Endothelial cell of umbilical vein (primary cell): Measurements from ENCODE around the gene ZC3HAV1. TPM values are rescaled to one million over a fixed set of nuclear protein-coding genes. Genes with fewer than 3 reads are reported as not detected.

Experiments
- BruUV-seq: library from RNA; stranded (reverse); fragments of 400-500 nt; replicated peaks from 2 replicates; lab custom pipeline; 2021; lab: Mats Ljungman, UMichigan
- CTCF ChIA-PET: fragments of 300-600, 350-600 bp; sonication (Branson Sonifier 250); formaldehyde crosslinking; loops from one replicate; lab custom pipeline; 2021; ENCODE audit warnings: antibody characterized with exemption, inconsistent platforms; lab: Charles Lee
- POLR2A ChIA-PET: fragments of 300-600, 350-600 bp; sonication (Branson Sonifier 250); formaldehyde crosslinking; loops from one replicate; lab custom pipeline; 2021; ENCODE audit warnings: antibody characterized with exemption, inconsistent platforms; lab: Charles Lee
- DNase-seq: peaks from one replicate; pipeline ENCODE4 v3.0.0-alpha.2; 2011; ENCODE audit warnings: low read depth, low spot score
- FAIRE-seq: peaks from 2 replicates; lab custom pipeline; 2011; peaks lifted over from hg19 to GRCh38; lab: Jason Lieb, UNC
- H2AFZ ChIP-seq: 2 replicates; pipeline ENCODE4 v1.6.0; 2012; ENCODE audit warnings: low read depth, low read length, control low read depth, inconsistent platforms
- H3K27ac ChIP-seq: 2 replicates; pipeline ENCODE4 v1.5.1; 2011; ENCODE audit warnings: low read depth, mild to moderate bottlenecking, control low read depth, low read length, moderate library complexity; ENCODE audit not compliant: insufficient read depth
- H3K27me3 ChIP-seq, 2 experiments: 2 replicates each; pipeline versions ENCODE4 v1.6.0 to v1.6.1; 2011; ENCODE audit warnings: low read length in 2 of 2, mixed read lengths in 1 of 2; ENCODE audit not compliant: control insufficient read depth in 2 of 2, insufficient read depth in 2 of 2
- H3K36me3 ChIP-seq, 2 experiments: 2 replicates in 1 of 2; 3 replicates in 1 of 2; pipeline ENCODE4 v1.5.1; 2011; ENCODE audit warnings: low read length in 2 of 2, mild to moderate bottlenecking in 1 of 2, moderate library complexity in 1 of 2; ENCODE audit not compliant: control insufficient read depth in 2 of 2, insufficient read depth in 2 of 2; ENCODE audit errors: extremely low read depth in 1 of 2
- H3K4me1 ChIP-seq: 3 replicates; pipeline ENCODE4 v1.5.1; 2011; ENCODE audit warnings: mild to moderate bottlenecking, low read length; ENCODE audit not compliant: control insufficient read depth, insufficient read depth; ENCODE audit errors: extremely low read depth
- H3K4me2 ChIP-seq: 2 replicates; pipeline ENCODE4 v1.6.1; 2011; ENCODE audit warnings: low read length, control low read depth, mixed read lengths; ENCODE audit not compliant: insufficient read depth
- H3K4me3 ChIP-seq, 3 experiments: fragments of 200-600 bp in 1 of 3; sonication (generic), shearing (Covaris generic) in 1 of 3; replicated peaks in 1 of 3; 2 replicates each; pipeline ENCODE4 v1.5.1; 2011 to 2016; ENCODE audit warnings: control low read depth in 3 of 3, low read length in 3 of 3, mild to moderate bottlenecking in 2 of 3, inconsistent platforms in 1 of 3, low read depth in 1 of 3, moderate library complexity in 1 of 3; ENCODE audit not compliant: insufficient read depth in 1 of 3
- H3K79me2 ChIP-seq: 2 replicates; pipeline ENCODE4 v1.6.0; 2012; ENCODE audit warnings: low read length, inconsistent platforms; ENCODE audit not compliant: control insufficient read depth, insufficient read depth
- H3K9ac ChIP-seq: replicated peaks from 2 replicates; pipeline ENCODE3; 2011; ENCODE audit warnings: low read length, control low read depth; ENCODE audit not compliant: insufficient read depth; ENCODE audit errors: extremely low read depth
- H3K9me1 ChIP-seq: replicated peaks from 3 replicates; pipeline ENCODE4 v1.6.0; 2011; ENCODE audit warnings: mild to moderate bottlenecking, low read length; ENCODE audit not compliant: control insufficient read depth, insufficient read depth; ENCODE audit errors: extremely low read depth
- H3K9me3 ChIP-seq: replicated peaks from 2 replicates; pipeline ENCODE4 v1.5.1; 2012; ENCODE audit warnings: low read length, inconsistent platforms; ENCODE audit not compliant: control insufficient read depth, insufficient read depth
- H4K20me1 ChIP-seq: replicated peaks from 2 replicates; pipeline ENCODE3; 2011; ENCODE audit warnings: mild to moderate bottlenecking, low read length; ENCODE audit not compliant: control insufficient read depth, insufficient read depth; ENCODE audit errors: extremely low read depth
- CTCF ChIP-seq, 2 donors: IDR thresholded peaks; 1 replicate in 1 of 2; 2 replicates in 1 of 2; pipeline ENCODE4 v1.5.1; 2011; ENCODE audit warnings: low read length in 2 of 2, mild to moderate bottlenecking in 2 of 2, moderate library complexity in 2 of 2, control low read depth in 1 of 2, inconsistent platforms in 1 of 2, low read depth in 1 of 2; ENCODE audit not compliant: insufficient read depth in 1 of 2; ENCODE audit errors: extremely low read depth in 1 of 2
- EZH2 ChIP-seq: IDR thresholded peaks from 2 replicates; pipeline ENCODE4 v1.6.1; 2012; ENCODE audit warnings: borderline replicate concordance, low read depth, mild to moderate bottlenecking, moderate library complexity, low read length, inconsistent platforms; ENCODE audit not compliant: severe bottlenecking
- FOS ChIP-seq: IDR thresholded peaks from 2 replicates; pipeline ENCODE4 v1.6.1; 2011; ENCODE audit warnings: mild to moderate bottlenecking, low read length, moderate library complexity, borderline replicate concordance; ENCODE audit not compliant: insufficient read depth
- GATA2 ChIP-seq: IDR thresholded peaks from 2 replicates; pipeline ENCODE4 v1.7.0; 2011; ENCODE audit warnings: low read depth, mild to moderate bottlenecking, moderate library complexity, mixed read lengths, low read length; ENCODE audit not compliant: insufficient read length, insufficient read depth
- JUN ChIP-seq: IDR thresholded peaks from 2 replicates; pipeline ENCODE4 v1.6.1; 2011; ENCODE audit warnings: borderline replicate concordance, low read depth; ENCODE audit not compliant: insufficient read length, insufficient read depth
- MYC ChIP-seq: IDR thresholded peaks from one replicate; pipeline ENCODE4 v1.6.1; 2011; ENCODE audit warnings: mild to moderate bottlenecking, low read depth, low read length
- POLR2A ChIP-seq: IDR thresholded peaks from 2 replicates; pipeline ENCODE4 v1.6.1; 2012; ENCODE audit warnings: low read depth, mild to moderate bottlenecking, control low read depth, low read length
- POLR2AphosphoS5 ChIP-seq: IDR thresholded peaks from 2 replicates; pipeline ENCODE4 v1.6.1; 2012; ENCODE audit warnings: low read depth, mild to moderate bottlenecking, control low read depth, low read length, moderate library complexity; ENCODE audit not compliant: insufficient read depth
- dilution Hi-C: fragments of 300-500 bp; cut with MboI; formaldehyde crosslinking; loops from one replicate; pipeline ENCODE4 v1.15.0; 2019; ENCODE audit warnings: low sequenced_read_pairs; ENCODE audit not compliant: extremely low pct_ligation_motif_present
- intact Hi-C: fragments of 100-400 bp; cut with micrococcal nuclease; formaldehyde crosslinking; loops from one replicate; pipeline ENCODE4 v1.10.0; 2022
- polyA plus RNA-seq, 4 experiments: library from polyadenylated mRNA; depleted of rRNA in 3 of 4; stranded (reverse) in 3 of 4; unstranded in 1 of 4; fragments of >200 nt; gene quantifications; 2 replicates each; pipeline versions ENCODE4 v1.2.1 to v1.2.3, GENCODE V29; 2011 to 2012; ENCODE audit warnings: missing spikeins in 1 of 4
- total RNA-seq: library from RNA; stranded (reverse); gene quantifications from 2 replicates; pipeline ENCODE4 v1.2.3, GENCODE V29; 2021
- TF ChIP-seq, protein P1 (sequence below): IDR thresholded peaks from 2 replicates; pipeline ENCODE4 v1.6.1; 2011; ENCODE audit not compliant: insufficient read depth, insufficient read length

Gene ZC3HAV1
- total and polyA plus RNA-seq, 2 donors (not counting 3 experiments of a cell fraction or from before 2014, with no cell fraction given): 17.1 to 37.7 TPM

DNA sequence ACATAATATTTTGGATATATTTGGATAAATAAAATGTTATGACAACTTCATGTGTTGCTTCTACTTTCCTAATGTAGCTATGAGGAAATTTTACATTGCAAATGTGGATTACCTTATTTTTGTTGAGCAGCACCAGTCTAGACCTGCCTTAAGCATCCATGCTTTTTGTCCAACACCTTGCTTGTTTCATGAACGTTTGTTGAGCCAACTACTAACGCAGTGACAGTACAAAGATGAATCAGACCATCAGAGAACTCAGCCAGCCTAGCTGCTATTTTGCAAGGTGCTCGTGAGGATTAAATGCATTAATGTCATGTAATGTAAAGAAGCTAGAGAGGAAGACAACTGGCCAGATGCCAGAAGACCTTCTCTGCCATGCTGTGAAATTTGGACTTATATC is 72.6 kb downstream of the ZC3HAV1 start:
- intact Hi-C loops (loop anchor here (1.0 to 5.0 kb wide), 3 partner anchors 38 to 305 kb away; partner anchors contain the start of gene FMC1), dilution Hi-C loops (no loop called here)
- Histone ChIP-seq H3K27me3 (no peaks in the 10 kb centered on the region), H2AFZ (no peak overlapping the region), H3K79me2 (peaks cover 18% of the 10 kb centered on the region), H3K9me1 (no peaks in the 10 kb centered on the region), H3K9me3 (no peaks in the 10 kb centered on the region), H4K20me1 (no peaks in the 10 kb centered on the region), H3K4me3 (no peak overlapping the region), H3K27ac (no peak overlapping the region), H3K36me3 (peaks cover 0 to 3% of the 10 kb centered on the region in 2 experiments), H3K4me1 (peaks cover 10% of the 10 kb centered on the region), H3K4me2 (no peak overlapping the region), H3K9ac (no peak overlapping the region)
- DNase-seq (no peak), FAIRE-seq (no peak)
- ChIA-PET CTCF (interaction anchor here (1.2 to 1.7 kb wide), 3 partner anchors 13 to 38 kb away, joined by 3 to 6 read pairs (median 5); no protein-coding TSS in a partner anchor), POLR2A (no interaction called here)
- no TSS peak for BruUV-seq
- TF ChIP-seq POLR2AphosphoS5 (no peak), MYC (no peak), POLR2A (no peak), JUN (no peak), EZH2 (no peak), GATA2 (no peak), CTCF (IDR thresholded peaks at IDR 0.05; ENCODE audit: extremely low read depth in 1 of 2, insufficient read depth in 1 of 2, low read depth in 1 of 2, low read length in 2 of 2) (no peak), FOS (no peak)
- TF ChIP-seq, protein P1, sequence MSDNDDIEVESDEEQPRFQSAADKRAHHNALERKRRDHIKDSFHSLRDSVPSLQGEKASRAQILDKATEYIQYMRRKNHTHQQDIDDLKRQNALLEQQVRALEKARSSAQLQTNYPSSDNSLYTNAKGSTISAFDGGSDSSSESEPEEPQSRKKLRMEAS: no peak
